Measurements from ENCODE around the gene ACTBL2. TPM values are rescaled to one million over a fixed set of nuclear protein-coding genes. Genes with fewer than 3 reads are reported as not detected.

Gene ACTBL2
- total RNA-seq (2021) (not detected in 2 replicates), Bru-seq, nascent RNA (not detected), BruChase-seq, experiment 1, labeled RNA remaining after a 2-hour chase (not detected), BruChase-seq, experiment 2, labeled RNA remaining after a 6-hour chase (not detected)
- long read RNA-seq, result 0 reads

DNA sequence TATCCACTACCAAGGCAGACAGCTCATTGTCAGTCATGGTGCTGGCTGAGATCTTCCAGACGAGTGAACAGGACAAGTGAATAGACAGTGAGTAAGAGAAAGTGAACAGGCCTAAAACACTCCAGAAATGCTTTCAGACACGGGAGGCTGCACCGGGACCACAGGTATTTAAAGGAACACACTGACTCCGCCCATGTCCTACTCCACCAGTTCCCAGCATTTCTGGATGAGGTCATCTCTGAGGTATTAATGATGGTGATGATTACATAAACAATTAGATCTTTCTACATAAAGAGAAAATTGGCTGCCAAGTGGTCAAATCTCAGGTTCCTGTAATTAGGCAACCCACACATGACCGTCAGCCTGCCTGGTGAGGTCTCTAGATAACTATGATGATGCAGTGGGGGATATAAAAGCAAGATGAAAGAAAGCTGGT is at the start of gene ACTBL2:
Gene ACTBL2 (minus strand): TSS at position 141 of the 436 bp plus-strand sequence. CDS start 104 bp downstream, at position 37.
- no TSS peak for BruUV-seq (replicated peaks)
- CTCF ChIA-PET, result no interaction called here

GRCh38 chr5:57531333-57531732 is 48.7 kb upstream of the ACTBL2 start:
- CTCF ChIA-PET, result no interaction called here
- POLR2A ChIA-PET (ENCODE audit: low non-redundant PET), result no interaction called here

More for the DNA sequence above, at the start of gene ACTBL2:
- TF ChIP-seq CTCF (conservative IDR thresholded peaks at IDR 0.05; ENCODE audit: low read depth, low read length) (no peak), EZH2 (IDR thresholded peaks at IDR 0.05; ENCODE audit: borderline replicate concordance, low read depth, low read length, poor library complexity, severe bottlenecking) (no peak)
- Histone ChIP-seq H3K36me3 (ENCODE audit: insufficient read depth, low read length, poor library complexity, severe bottlenecking) (no peaks in the 10 kb centered on the region), H3K27ac (ENCODE audit: low read depth, low read length, poor library complexity, severe bottlenecking) (no peak within 1 kb of the TSS), H3K4me1 (ENCODE audit: insufficient read depth, low read length, poor library complexity, severe bottlenecking) (no peaks in the 10 kb centered on the region), H3K27me3 (replicated peaks; ENCODE audit: insufficient read depth, low read depth, low read length, poor library complexity) (no peaks in the 10 kb centered on the region), H3K4me3 (ENCODE audit: low read depth, low read length, poor library complexity, severe bottlenecking) (no peak within 1 kb of the TSS), H3K9me3 (ENCODE audit: low read depth, low read length, poor library complexity, severe bottlenecking) (no peaks in the 10 kb centered on the region)
- POLR2A ChIA-PET (ENCODE audit: low non-redundant PET), result no interaction called here
- no peak for DNase-seq (ENCODE audit: low spot score)
- intact Hi-C loops (cut with micrococcal nuclease; ENCODE audit: unreplicated experiment), result no loop called here

GRCh38 chr5:57529864-57530263 is 47.3 kb upstream of the ACTBL2 start:
- no peak overlapping the region for H3K27ac ChIP-seq (ENCODE audit: low read depth, low read length, poor library complexity, severe bottlenecking)
- CTCF ChIA-PET, result no interaction called here

More at GRCh38 chr5:57531333-57531732, 48.7 kb upstream of the ACTBL2 start:
- no peak for TF ChIP-seq CTCF (conservative IDR thresholded peaks at IDR 0.05; ENCODE audit: low read depth, low read length)
- TF ChIP-seq EZH2 (IDR thresholded peaks at IDR 0.05; ENCODE audit: borderline replicate concordance, low read depth, low read length, poor library complexity, severe bottlenecking), result no peak
- Histone ChIP-seq H3K4me1 (ENCODE audit: insufficient read depth, low read length, poor library complexity, severe bottlenecking) (no peaks in the 10 kb centered on the region), H3K4me3 (ENCODE audit: low read depth, low read length, poor library complexity, severe bottlenecking) (no peak overlapping the region), H3K9me3 (ENCODE audit: low read depth, low read length, poor library complexity, severe bottlenecking) (no peaks in the 10 kb centered on the region), H3K36me3 (ENCODE audit: insufficient read depth, low read length, poor library complexity, severe bottlenecking) (no peaks in the 10 kb centered on the region), H3K27me3 (replicated peaks; ENCODE audit: insufficient read depth, low read depth, low read length, poor library complexity) (no peaks in the 10 kb centered on the region), H3K27ac (ENCODE audit: low read depth, low read length, poor library complexity, severe bottlenecking) (no peak overlapping the region)
- DNase-seq (ENCODE audit: low spot score), result no peak
- intact Hi-C loops (cut with micrococcal nuclease; ENCODE audit: unreplicated experiment), result no loop called here
- BruUV-seq (replicated peaks), result no TSS peak

More at GRCh38 chr5:57529864-57530263, 47.3 kb upstream of the ACTBL2 start:
- no TSS peak for BruUV-seq (replicated peaks)
- TF ChIP-seq CTCF (conservative IDR thresholded peaks at IDR 0.05; ENCODE audit: low read depth, low read length) (no peak), EZH2 (IDR thresholded peaks at IDR 0.05; ENCODE audit: borderline replicate concordance, low read depth, low read length, poor library complexity, severe bottlenecking) (no peak)
- DNase-seq (ENCODE audit: low spot score), result no peak
- Histone ChIP-seq H3K4me1 (ENCODE audit: insufficient read depth, low read length, poor library complexity, severe bottlenecking) (no peaks in the 10 kb centered on the region), H3K27me3 (replicated peaks; ENCODE audit: insufficient read depth, low read depth, low read length, poor library complexity) (no peaks in the 10 kb centered on the region), H3K36me3 (ENCODE audit: insufficient read depth, low read length, poor library complexity, severe bottlenecking) (no peaks in the 10 kb centered on the region), H3K9me3 (ENCODE audit: low read depth, low read length, poor library complexity, severe bottlenecking) (no peaks in the 10 kb centered on the region), H3K4me3 (ENCODE audit: low read depth, low read length, poor library complexity, severe bottlenecking) (no peak overlapping the region)
- intact Hi-C loops (cut with micrococcal nuclease; ENCODE audit: unreplicated experiment), result no loop called here
- POLR2A ChIA-PET (ENCODE audit: low non-redundant PET), result no interaction called here

Measured in A673 (cell line).